ENCODE measurements around the gene GRIK3.

GRCh38 chr1:36775716-36776115, 258.6 kb downstream of the GRIK3 start:
- TF ChIP-seq, protein P1, sequence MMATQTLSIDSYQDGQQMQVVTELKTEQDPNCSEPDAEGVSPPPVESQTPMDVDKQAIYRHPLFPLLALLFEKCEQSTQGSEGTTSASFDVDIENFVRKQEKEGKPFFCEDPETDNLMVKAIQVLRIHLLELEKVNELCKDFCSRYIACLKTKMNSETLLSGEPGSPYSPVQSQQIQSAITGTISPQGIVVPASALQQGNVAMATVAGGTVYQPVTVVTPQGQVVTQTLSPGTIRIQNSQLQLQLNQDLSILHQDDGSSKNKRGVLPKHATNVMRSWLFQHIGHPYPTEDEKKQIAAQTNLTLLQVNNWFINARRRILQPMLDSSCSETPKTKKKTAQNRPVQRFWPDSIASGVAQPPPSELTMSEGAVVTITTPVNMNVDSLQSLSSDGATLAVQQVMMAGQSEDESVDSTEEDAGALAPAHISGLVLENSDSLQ (IDR thresholded peaks at IDR 0.05): no peak
- TF ChIP-seq SP1 (IDR thresholded peaks at IDR 0.05) (no peak), SUZ12 (IDR thresholded peaks at IDR 0.05) (no peak), FOXM1 (IDR thresholded peaks at IDR 0.05; ENCODE audit: borderline replicate concordance) (no peak), CTBP1 (IDR thresholded peaks at IDR 0.05; ENCODE audit: borderline replicate concordance) (no peak), HDGF (IDR thresholded peaks at IDR 0.05; ENCODE audit: borderline replicate concordance) (no peak)

Measured in HEK293T (cell line).